GM21723 (cell line): ENCODE measurements around the gene CDC7.

Experiments used
- ATAC-seq: cut with Tn5 transposase; IDR thresholded peaks from one replicate; pipeline ENCODE4 v1.9.1; 2021; ENCODE audit warnings: mild to moderate bottlenecking, moderate library complexity; ENCODE audit not compliant: unreplicated experiment

Gene CDC7

GRCh38 chr1:91570120-91570448 lies 69.4 kb downstream of the CDC7 start:
- no peak for ATAC-seq

- peak; percentile 88 for ATAC-seq
Measured at GRCh38 chr1:91572044-91572443, 71.4 kb downstream of the CDC7 start.
